Measurements from ENCODE around the gene CCDC57.
"Not testable (repeated sequence)": the region's sequence is repeated elsewhere in the genome, so short reads cannot be mapped to it uniquely, and the experiment has no call there.

CCDC57 gene, protein sequence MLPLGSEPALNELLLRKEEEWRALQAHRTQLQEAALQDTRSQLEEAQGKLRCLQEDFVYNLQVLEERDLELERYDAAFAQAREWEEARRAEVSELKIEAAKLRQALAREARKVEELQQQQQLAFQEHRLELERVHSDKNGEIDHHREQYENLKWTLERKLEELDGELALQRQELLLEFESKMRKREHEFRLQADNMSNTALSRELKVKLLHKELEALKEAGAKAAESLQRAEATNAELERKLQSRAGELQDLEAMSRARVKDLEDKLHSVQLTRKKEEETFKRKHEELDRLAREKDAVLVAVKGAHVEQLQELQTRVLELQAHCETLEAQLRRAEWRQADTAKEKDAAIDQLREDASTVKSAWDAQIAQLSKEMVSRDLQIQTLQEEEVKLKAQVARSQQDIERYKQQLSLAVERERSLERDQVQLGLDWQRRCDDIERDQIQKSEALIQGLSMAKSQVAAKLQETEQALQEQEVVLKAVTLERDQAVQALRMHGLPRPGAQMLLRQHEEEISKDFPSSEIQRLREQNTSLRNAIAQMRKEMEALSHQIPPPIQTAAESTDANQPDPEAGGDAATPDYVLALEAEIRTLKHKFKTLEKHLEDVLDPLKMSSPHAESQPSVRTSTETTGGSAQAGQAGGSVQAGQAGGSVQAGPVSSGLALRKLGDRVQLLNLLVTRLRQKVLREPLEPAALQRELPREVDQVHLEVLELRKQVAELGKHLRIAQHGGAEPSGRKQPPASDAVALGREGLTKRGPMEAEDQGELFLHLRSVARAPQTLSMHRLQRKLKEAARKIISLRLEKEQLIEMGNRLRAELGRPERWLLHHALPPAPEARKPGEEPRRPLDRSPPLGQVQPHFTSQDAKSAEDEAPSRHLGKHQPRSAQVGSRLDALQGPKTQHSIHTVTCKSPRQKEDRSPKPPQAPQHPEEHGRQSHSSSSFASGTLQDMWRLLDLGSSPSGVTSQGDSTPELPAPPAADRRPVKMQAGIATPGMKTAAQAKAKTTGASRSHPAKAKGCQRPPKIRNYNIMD

DNA sequence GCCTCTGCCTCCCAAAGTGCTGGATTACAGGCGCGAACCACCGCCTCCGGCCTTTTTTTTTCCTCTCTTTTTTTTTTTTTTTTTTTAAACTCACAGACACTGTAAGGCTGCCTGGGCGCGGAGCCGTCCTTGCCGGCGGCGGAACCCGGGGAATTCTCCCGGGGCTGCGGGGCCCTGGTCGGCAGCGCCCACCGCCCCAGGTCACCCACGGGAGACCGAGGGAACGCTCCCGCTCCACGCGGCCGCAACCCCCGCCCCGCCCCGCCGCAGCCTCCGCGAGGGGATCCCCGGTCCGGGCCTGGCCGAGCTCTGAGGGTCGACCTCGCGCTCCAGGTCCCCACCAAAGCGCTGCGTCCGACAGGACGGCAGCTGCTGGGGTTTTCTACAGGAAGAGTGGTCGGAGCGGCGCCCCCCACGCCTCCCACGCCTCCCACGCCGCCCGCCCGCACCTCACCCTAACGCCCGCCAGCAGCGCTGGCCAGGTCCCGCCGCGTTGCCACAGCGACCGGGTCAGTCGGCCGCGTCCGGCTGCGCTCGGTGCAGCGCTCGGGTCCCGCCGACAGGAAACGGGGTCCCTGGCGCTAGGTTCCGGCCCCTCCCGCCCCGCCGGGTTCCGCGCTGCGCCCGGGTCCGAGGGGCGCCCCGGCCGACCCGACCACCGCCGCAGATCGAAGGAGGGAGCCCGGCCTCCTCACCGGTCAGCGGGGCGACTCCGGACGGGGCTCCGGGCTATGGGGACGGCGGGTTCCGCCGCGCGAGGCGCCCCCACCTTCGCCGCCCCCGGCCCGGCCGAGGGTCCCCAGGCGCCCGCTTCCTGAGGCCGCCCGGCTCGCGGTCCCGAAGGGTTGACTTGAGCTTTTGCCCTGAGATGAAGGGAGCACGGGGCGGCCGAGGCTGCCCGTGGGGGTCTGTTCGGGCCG lies at the start of gene CCDC57:
Gene CCDC57 (minus strand): TSS at position 512 of the 920 bp plus-strand sequence. CDS start 10,898 bp downstream, outside the sequence.
- peak; percentile 88 for DNase-seq

- no peak for DNase-seq
Observed at GRCh38 chr17:82262344-82262743, 49.7 kb upstream of the CCDC57 start.

- not testable (repeated sequence) for DNase-seq
Observed at GRCh38 chr17:82259972-82260961, 47.6 kb upstream of the CCDC57 start.

- no peak for DNase-seq
Observed at GRCh38 chr17:82258555-82258954, 45.9 kb upstream of the CCDC57 start.

- DNase-seq = peak; percentile 84
Observed at GRCh38 chr17:82257473-82257872, 44.8 kb upstream of the CCDC57 start.

GRCh38 chr17:82256242-82256885 lies 43.7 kb upstream of the CCDC57 start:
- no peak for DNase-seq

GRCh38 chr17:82255402-82255972 lies 42.8 kb upstream of the CCDC57 start:
- DNase-seq = no peak

DNA sequence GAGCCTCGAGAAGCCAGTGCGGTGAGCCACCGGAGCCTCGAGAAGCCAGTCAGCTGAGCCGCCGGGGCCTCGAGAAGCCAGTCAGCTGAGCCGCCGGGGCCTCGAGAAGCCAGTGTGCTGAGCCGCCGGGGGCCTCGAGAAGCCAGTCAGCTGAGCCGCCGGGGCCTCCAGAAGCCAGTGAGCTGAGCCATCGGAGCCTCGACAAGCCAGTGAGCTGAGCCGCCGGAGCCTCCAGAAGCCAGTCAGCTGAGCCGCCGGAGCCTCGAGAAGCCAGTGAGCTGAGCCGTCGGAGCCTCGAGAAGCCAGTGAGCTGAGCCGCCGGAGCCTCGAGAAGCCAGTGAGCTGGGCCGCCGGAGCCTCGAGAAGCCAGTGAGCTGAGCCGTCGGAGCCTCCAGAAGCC lies 42.1 kb upstream of the CCDC57 start:
- not testable (repeated sequence) for DNase-seq

DNA sequence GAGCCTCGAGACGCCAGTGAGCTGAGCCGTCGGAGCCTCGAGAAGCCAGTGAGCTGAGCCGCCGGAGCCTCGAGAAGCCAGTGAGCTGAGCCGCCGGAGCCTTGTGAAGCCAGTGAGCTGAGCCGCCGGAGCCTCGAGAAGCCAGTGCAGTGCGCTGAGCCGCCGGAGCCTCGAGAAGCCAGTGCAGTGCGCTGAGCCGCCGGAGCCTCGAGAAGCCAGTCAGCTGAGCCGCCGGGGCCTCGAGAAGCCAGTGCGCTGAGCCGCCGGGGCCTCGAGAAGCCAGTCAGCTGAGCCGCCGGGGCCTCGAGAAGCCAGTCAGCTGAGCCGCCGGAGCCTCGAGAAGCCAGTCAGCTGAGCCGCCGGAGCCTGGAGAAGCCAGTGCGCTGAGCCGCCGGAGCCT lies 41.5 kb upstream of the CCDC57 start:
- DNase-seq = not testable (repeated sequence)

DNA sequence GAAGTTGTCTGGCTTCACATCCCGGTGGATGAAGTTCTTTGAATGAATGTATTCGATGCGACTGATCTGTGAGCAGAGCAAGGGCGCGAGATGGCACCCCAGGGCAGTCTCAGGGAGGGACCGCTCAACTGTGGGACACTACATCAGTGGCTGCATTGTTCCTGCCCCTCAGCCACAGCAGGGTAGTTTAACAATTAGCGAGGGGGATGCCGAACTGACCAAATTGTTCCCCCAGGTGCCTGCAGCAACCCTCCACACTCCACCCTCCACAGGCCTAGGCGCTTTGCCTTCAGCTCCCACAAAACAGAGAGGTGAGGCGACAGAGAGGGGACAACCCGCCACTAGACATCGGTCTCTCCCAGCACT lies 40.5 kb upstream of the CCDC57 start:
- no peak for DNase-seq

DNA sequence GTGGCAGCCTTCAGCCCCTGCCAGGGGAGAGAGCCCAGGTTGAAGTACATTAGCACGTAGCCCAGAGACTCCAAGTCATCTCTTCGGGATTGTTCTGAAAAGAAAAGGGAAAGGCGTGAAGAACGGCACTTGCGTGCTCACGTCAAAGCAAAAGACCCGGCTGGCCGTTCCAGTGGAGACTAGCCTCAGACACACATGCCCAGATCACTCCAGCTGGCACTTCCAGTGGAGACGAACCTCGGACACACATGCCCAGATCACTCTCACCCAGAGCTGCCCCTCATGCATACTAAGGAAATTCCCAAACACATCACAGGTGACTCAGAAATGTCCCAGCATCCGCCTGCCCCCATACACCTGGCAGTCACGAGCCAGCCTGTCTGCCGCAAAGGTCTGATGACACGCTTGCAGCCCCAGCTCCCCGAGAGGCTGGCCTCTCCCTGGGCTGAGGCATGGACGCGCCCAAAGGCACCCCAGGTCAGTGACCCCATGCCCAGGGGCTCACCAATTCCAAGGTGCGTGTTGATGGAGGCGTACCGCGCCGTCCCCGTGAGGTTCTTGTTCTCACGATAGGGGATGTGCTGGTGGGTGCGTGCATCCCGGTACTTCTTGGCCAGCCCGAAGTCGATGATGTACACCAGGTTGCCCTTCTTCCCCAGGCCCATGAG lies 40.0 kb upstream of the CCDC57 start:
- no peak for DNase-seq

DNA sequence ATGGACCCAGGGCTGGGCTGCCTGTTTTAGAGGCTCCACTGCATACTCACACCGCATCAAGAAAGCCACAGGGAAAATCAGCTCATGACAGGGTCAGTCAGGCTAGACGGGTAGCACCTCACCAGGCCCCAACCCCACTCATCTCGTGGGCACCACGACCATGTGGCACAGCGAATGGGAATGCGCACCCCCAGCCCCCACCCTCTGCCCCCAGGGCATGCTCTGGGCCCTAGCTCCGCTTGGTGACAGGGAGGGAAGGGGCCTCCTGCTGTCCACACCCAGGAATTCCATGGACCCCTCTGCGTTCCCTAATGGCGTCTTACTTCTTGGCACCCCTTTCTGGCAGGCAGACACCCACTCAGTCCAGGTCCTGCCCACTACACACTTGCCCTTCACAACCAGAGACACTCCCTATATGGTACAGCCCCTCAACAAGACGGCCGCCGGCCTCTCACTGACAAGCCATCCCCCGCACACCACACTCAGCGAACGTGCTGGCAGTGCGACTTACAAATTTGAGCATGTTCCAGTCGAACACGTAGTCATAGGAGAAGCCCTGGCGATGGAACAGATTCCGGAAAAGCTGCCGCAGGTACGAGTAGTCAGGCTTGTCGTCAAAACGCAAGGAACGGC lies 38.3 kb upstream of the CCDC57 start:
- DNase-seq = no peak

GRCh38 chr17:82249896-82250581 lies 37.4 kb upstream of the CCDC57 start:
- DNase-seq = no peak

DNA sequence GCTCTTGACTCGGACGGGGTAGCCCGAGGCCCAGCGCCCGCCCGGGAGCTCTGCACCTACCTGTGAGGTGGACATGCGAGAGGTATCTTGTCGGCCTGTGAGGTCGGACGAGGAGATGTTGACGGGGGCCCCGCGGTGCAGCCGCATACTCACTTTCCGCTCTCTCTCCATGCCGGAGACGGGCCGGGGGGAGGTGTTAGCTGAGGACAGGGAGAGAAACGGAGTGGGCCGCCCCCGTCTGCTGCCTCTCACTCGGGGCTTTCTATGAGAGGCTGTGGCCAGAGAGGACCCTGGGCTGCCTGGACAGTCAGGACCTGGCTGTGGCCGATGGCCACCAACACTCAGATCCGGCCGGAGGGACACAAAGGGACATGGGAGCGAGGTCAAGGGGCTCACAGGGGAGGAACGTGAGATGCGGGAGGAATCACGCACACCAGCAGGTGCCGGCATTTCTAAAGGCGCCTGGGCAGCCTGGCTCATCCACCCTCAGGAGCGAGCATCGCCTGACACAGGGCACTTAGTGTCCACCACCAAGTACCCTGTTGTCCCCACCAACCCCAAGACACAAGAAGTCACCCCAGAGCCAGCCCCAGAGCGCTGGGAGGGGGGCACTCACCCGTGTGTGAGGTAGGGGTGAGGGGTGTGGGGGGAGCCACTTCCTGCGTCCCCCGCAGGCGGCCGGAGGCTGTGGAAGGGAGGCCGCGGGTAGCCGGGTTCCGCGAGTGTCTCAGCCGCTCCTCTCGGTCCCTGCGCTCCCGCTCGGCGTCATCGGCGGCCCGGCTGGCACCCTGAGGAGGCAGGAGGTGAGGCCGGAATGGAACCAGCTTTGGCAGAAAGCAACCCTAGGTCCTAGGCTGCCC lies 36.4 kb upstream of the CCDC57 start:
- no peak for DNase-seq

DNA sequence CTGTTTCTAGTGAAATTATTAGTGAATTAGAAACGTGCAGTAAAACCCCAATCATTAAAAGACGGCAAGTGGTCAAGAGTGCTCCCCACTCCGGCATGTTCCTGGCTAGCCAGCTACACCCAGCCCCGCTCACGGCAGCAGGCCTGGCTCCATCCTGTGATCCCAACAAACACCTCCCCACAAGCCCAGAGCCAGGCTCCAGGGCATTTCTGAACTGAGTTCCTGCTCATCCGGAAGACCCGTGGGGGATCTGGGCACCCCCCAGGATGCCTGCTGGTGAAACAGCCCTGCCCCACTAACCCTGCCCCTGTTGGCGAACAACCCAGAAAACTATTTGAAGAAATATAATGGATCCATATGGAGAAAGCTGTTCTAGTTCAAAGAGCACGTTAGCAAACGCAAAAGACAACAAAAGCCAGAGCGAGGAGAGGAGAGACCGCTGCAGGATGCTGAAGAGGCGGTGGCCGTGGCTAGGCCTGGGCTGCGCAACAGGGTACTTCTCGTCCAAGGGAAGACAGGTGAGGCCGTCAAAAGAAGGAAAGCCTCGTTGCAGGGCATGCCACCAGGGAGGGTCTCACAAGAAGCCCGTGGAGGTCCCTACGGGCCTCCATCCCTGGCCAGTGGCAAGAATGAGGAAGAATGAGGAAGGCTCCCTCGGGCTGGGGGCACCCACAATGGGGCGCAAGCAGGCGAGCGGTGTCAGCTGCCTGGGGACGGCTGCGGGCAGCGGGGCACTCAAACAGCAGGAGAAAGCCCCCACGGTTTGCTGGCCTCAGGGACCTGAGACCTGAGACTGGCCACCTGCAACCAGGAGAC lies 35.4 kb upstream of the CCDC57 start:
- no peak for DNase-seq

GRCh38 chr17:82247182-82247823 lies 34.7 kb upstream of the CCDC57 start:
- DNase-seq = no peak
